Measurements from ENCODE around the gene TMEM121B. TPM values are rescaled to one million over a fixed set of nuclear protein-coding genes. Genes with fewer than 3 reads are reported as not detected.
A peak's percentile ranks its signal among the peaks of the same experiment; 100 is the strongest.

Gene TMEM121B
- total RNA-seq, 1 donor from 2014 or later = 44.1 TPM

DNA sequence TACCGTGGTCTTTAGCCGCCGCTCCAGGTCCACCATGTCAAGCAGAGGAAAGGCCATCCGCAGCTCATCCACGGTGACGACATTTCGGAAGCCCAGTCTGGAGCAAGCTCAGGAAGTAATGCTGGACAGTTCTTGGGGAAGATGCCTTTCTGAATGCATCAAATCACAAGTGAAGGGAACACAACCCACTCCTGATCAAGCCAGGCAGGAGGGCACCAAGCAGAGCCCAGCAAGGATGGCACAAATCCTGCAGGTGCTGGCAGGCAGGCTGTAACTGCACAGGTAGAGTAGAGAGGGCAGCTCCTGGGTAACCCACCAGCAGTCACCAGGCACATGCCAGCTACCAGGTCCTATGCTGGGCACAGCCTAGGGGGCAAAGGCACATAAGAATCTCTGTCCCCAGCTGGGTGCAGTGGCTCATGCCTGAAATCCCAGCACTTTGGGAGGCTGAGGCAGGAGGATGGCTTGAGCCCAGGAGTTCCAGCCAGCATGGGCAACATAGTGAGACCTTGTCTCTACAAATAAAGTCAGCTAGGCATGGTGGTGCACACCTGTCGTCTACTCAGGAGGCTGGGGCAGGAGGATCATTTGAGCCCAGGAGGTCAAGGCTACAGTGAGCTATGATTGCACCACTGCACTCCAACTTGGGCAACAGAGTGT, 24.0 kb upstream of the TMEM121B start:
- Mint-ChIP-seq H3K27me3 (ENCODE audit: unreplicated experiment) (peaks cover 9% of the 10 kb centered on the region), H3K9me3 (ENCODE audit: unreplicated experiment) (peaks cover 6% of the 10 kb centered on the region), H3K27ac (ENCODE audit: unreplicated experiment) (no peak overlapping the region), H3K4me3 (ENCODE audit: unreplicated experiment) (no peak overlapping the region), H3K4me1 (ENCODE audit: low read depth, unreplicated experiment) (peaks cover 4% of the 10 kb centered on the region), H3K36me3 (ENCODE audit: unreplicated experiment) (peaks cover 5% of the 10 kb centered on the region)
- TF ChIP-seq, protein P1, sequence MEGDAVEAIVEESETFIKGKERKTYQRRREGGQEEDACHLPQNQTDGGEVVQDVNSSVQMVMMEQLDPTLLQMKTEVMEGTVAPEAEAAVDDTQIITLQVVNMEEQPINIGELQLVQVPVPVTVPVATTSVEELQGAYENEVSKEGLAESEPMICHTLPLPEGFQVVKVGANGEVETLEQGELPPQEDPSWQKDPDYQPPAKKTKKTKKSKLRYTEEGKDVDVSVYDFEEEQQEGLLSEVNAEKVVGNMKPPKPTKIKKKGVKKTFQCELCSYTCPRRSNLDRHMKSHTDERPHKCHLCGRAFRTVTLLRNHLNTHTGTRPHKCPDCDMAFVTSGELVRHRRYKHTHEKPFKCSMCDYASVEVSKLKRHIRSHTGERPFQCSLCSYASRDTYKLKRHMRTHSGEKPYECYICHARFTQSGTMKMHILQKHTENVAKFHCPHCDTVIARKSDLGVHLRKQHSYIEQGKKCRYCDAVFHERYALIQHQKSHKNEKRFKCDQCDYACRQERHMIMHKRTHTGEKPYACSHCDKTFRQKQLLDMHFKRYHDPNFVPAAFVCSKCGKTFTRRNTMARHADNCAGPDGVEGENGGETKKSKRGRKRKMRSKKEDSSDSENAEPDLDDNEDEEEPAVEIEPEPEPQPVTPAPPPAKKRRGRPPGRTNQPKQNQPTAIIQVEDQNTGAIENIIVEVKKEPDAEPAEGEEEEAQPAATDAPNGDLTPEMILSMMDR (IDR thresholded peaks at IDR 0.05; ENCODE audit: partially characterized antibody, unreplicated experiment) = no peak
- DNase-seq = no peak

DNA sequence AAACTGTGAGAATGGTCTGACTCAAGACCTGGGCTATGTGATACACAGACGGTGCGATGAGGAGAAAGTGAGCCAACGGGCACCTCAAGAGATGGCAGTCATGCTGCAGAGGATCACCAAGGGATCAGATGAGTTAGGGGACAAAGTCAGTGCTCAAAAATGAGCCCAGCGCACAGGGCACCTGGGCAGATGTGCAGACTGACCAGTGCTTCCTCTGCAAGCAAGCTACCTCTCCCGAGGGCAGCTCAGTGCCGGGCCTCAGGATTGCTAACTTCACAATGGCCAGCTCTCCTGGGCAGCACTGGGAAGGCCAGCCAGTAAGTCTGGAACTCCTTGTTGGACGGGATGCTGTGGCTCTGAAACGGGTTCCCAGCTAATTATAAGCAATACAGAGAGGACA, 22.7 kb upstream of the TMEM121B start:
- TF ChIP-seq, protein P1 (IDR thresholded peaks at IDR 0.05; ENCODE audit: partially characterized antibody, unreplicated experiment) = no peak
- Mint-ChIP-seq H3K9me3 (ENCODE audit: unreplicated experiment) (peaks cover 6% of the 10 kb centered on the region), H3K4me3 (ENCODE audit: unreplicated experiment) (no peak overlapping the region), H3K27ac (ENCODE audit: unreplicated experiment) (no peak overlapping the region), H3K36me3 (ENCODE audit: unreplicated experiment) (peaks cover 5% of the 10 kb centered on the region), H3K4me1 (ENCODE audit: low read depth, unreplicated experiment) (peaks cover 10% of the 10 kb centered on the region), H3K27me3 (ENCODE audit: unreplicated experiment) (peaks cover 9% of the 10 kb centered on the region)
- DNase-seq = no peak

DNA sequence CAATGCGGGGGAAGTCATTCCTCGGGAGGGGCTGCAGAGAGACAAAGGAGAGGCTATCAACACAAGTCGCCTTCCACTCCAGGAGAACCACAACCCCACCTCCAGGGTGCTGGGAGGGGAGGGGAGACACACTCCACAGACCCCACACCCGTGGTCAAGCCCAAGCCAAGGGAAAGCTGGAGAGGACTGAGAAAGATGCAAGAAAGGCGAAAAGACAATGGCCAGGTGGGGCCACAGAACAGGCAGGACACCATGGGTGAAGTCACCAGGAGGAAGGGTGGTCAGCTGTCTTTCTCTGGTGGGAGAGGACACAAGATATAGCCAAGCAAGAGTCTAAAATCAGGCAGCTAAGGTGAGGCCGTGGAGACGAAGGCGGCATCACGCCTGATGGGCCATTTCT, 21.9 kb upstream of the TMEM121B start:
- no peak overlapping the region for H3K4me3 Mint-ChIP-seq (ENCODE audit: unreplicated experiment)
- TF ChIP-seq, protein P1 (IDR thresholded peaks at IDR 0.05; ENCODE audit: partially characterized antibody, unreplicated experiment) = no peak
- DNase-seq = no peak
- peaks cover 7% of the 10 kb centered on the region for H3K27me3 Mint-ChIP-seq (ENCODE audit: unreplicated experiment)
- peaks cover 17% of the 10 kb centered on the region for H3K4me1 Mint-ChIP-seq (ENCODE audit: low read depth, unreplicated experiment)
- H3K36me3 Mint-ChIP-seq (ENCODE audit: unreplicated experiment) = peaks cover 5% of the 10 kb centered on the region
- peaks cover 6% of the 10 kb centered on the region for H3K9me3 Mint-ChIP-seq (ENCODE audit: unreplicated experiment)
- H3K27ac Mint-ChIP-seq (ENCODE audit: unreplicated experiment) = no peak overlapping the region

DNA sequence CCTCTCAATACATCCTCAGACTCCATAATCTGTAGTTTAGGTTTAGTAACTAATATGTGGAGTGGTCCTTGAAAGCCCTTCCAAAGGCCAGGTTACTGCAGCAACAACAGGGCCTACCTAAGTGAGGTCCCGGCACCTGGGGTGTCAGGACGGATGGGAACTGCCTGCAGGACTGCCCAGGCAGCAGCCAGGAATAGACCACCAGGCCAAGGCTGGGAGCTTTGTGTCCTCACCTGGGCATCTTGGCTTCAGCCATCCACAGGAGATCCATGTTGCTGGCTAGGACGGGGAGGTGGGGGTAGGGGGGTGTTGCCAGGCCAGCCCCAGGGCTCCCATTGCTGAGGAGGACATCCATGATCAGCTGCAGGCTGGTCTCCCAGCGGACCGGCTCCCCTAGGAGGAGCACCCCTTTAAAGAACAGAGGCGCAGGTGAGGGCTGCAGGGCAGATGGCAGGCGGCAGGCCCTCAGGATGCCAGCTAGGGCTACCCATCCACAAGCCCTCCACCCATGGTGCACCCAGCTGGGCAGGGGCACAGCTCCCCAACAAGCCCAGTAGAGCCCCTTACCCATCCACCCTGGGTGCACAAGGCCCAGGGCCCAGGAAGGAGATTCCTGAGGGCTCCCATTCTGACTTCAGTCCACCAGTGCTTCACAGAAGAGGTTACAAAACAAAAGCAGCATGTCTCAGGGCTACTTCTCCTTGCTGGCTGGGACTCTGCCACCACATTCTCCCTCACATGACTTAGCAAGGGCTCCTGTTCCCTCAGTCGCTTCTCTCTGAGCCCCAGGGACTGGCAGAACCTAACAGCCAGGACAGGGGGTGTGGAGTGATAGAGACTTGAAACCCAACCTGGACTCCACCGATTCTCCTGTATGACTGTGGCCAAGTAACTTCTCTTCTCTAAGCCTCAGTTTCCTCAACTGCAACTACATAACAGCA, 19.9 kb upstream of the TMEM121B start:
- no peak overlapping the region for H3K4me3 Mint-ChIP-seq (ENCODE audit: unreplicated experiment)
- H3K9me3 Mint-ChIP-seq (ENCODE audit: unreplicated experiment) = peaks cover 6% of the 10 kb centered on the region
- TF ChIP-seq, protein P1 (IDR thresholded peaks at IDR 0.05; ENCODE audit: partially characterized antibody, unreplicated experiment) = no peak
- no peaks in the 10 kb centered on the region for H3K36me3 Mint-ChIP-seq (ENCODE audit: unreplicated experiment)
- H3K27ac Mint-ChIP-seq (ENCODE audit: unreplicated experiment) = no peak overlapping the region
- H3K4me1 Mint-ChIP-seq (ENCODE audit: low read depth, unreplicated experiment) = peaks cover 20% of the 10 kb centered on the region
- DNase-seq = no peak
- H3K27me3 Mint-ChIP-seq (ENCODE audit: unreplicated experiment) = peaks cover 7% of the 10 kb centered on the region

DNA sequence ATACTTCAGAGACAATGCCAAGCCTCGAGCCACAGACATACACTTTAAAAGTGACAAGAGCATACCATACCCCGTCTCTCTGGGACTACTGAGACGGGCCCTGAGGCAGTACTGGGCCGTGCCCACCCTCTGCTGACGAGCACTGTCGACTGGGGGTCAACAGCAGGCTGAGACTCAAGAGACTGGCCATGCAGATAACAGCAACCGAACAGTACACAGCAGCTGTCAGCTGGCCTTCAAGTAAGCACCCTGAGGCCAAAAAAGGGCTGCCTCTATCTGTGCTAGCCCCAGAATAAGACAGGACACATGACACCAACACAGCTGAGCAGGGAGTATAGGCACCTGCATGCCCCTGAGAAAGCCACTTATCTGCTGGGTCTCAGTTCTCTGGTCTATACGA, 18.9 kb upstream of the TMEM121B start:
- no peak for DNase-seq
- Mint-ChIP-seq H3K27ac (ENCODE audit: unreplicated experiment) (peak overlapping the region; percentile 56), H3K27me3 (ENCODE audit: unreplicated experiment) (peaks cover 7% of the 10 kb centered on the region), H3K36me3 (ENCODE audit: unreplicated experiment) (no peaks in the 10 kb centered on the region), H3K4me3 (ENCODE audit: unreplicated experiment) (peak overlapping the region; percentile 12), H3K9me3 (ENCODE audit: unreplicated experiment) (peaks cover 6% of the 10 kb centered on the region), H3K4me1 (ENCODE audit: low read depth, unreplicated experiment) (peaks cover 20% of the 10 kb centered on the region)
- TF ChIP-seq, protein P1 (IDR thresholded peaks at IDR 0.05; ENCODE audit: partially characterized antibody, unreplicated experiment) = no peak

All from glutamatergic neuron (in vitro differentiated cells).